Psoas muscle (tissue), 8 donors: ENCODE data around the gene CCDC28A. TPM values are rescaled to one million over a fixed set of nuclear protein-coding genes. Genes with fewer than 3 reads are reported as not detected.
"Not testable (repeated sequence)": the region's sequence is repeated elsewhere in the genome, so short reads cannot be mapped to it uniquely, and the experiment has no call there.

ENCODE experiments used
- ATAC-seq, 4 donors: fragments of 200-7000 bp; cut with Tn5 transposase; one replicate each; pipeline ENCODE4 v1.9.1; 2020; ENCODE audit warnings: moderate library complexity in 3 of 4, mild to moderate bottlenecking in 2 of 4
- DNase-seq, 2 donors: peaks; one replicate each; pipeline ENCODE4 v3.0.0-alpha.2; 2020
- H3K27ac ChIP-seq: fragments of 200-600 bp; one replicate; pipeline ENCODE4 v1.8.0; 2022
- H3K27me3 ChIP-seq, 3 donors: fragments of 200-600 bp in 1 of 3; one replicate each; pipeline versions ENCODE4 v1.6.1 to v1.8.0; 2013 to 2022; ENCODE audit warnings: low read length in 2 of 3, mild to moderate bottlenecking in 2 of 3, moderate library complexity in 1 of 3; ENCODE audit not compliant: insufficient read depth in 3 of 3
- H3K36me3 ChIP-seq, 2 donors: fragments of 200-600 bp in 1 of 2; one replicate each; pipeline versions ENCODE4 v1.6.1 to v1.8.0; 2013 to 2022; ENCODE audit warnings: low read depth in 1 of 2, mild to moderate bottlenecking in 1 of 2, moderate library complexity in 1 of 2; ENCODE audit not compliant: insufficient read depth in 1 of 2
- H3K4me1 ChIP-seq: fragments of 200-600 bp; one replicate; pipeline ENCODE4 v1.8.0; 2022
- H3K4me3 ChIP-seq: fragments of 200-600 bp; one replicate; pipeline ENCODE4 v1.8.0; 2022; ENCODE audit warnings: mild to moderate bottlenecking
- H3K9me3 ChIP-seq: fragments of 200-600 bp; one replicate; pipeline ENCODE4 v1.8.0; 2022
- WGBS, 3 donors: extraction: QIAGEN DNeasy Blood & Tissue Kit; methylation state at CpG; one replicate each; pipeline versions ENCODE4 v1.1.6 to v1.1.7; 2013; 5-methylcytosine and 5-hydroxymethylcytosine counted together
- intact Hi-C, 2 donors: fragments of 100-400 bp; cut with DNase I; formaldehyde crosslinking; loops; one replicate each; pipeline versions ENCODE4 v1.11.0 to v1.14.2; 2022
- polyA plus RNA-seq, 3 donors: library from polyadenylated mRNA; stranded (reverse); fragments of 200-250 nt; gene quantifications; one replicate each; pipeline ENCODE4 v1.2.3, GENCODE V29; 2013
- total RNA-seq, 4 donors: library from RNA; stranded (reverse); fragmentation: NEBNext Ultra II Directional in 2 of 4; extraction: Animal tissue kit (Norgen Biotek cat#: 25700) in 2 of 4; gene quantifications; one replicate each; pipeline versions ENCODE4 v1.2.1 to v1.2.4, GENCODE V29; 2021 to 2023
- TF ChIP-seq, protein P1 (sequence below): fragments of 200-600 bp; IDR thresholded peaks from one replicate; pipeline ENCODE4 v1.8.0; 2022; ENCODE audit warnings: antibody characterized with exemption
- donor health status: healthy with polysubstance abuse.
- donor health status: DM: no; HTN: no; CAD: no; lungs with moderate emphysema.
- donor health status: Bipolar disorder and iron deficiency.
- donor health status: healthy.
- donor health status: DM: yes; HTN: yes; CAD: no.
- donor health status: DM: no; HTN: no; CAD: no.
- donor health status: DM: no; HTN: no; CAD: no.
- donor health status: DM: yes; HTN: yes; CAD: no.

The CCDC28A gene
- total and polyA plus RNA-seq, 7 donors: 4.7 to 6.7 (median 5.3) TPM

DNA sequence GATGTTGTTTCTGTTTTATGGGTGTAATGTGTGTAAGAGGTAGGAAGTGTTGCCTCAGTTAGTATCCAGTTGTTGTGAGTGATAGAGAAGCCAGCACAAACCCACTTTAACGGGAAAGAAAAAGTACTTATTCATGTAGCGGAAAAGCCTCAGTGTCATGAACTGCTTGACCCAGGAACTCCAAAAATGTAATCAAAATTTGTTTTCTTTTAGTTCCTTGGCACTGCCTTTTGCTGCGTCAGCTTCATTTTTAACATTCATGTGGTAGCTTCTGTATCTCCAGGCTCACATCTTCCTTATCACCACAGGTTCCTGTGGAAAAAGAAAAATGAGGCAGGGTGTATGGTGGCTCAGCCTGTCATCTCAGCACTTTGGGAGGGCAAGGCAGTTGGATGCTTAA lies 46.4 kb upstream of the CCDC28A start:
- ATAC-seq (no peak), DNase-seq (no peak)
- 90 to 93% (median 91%) methylated on average over 3 of the region's 3 CpGs for WGBS, 3 donors
- no peaks in the 10 kb centered on the region for H3K4me1 ChIP-seq
- H3K9me3 ChIP-seq: no peaks in the 10 kb centered on the region
- intact Hi-C loops: no loop called here
- H3K4me3 ChIP-seq: no peak overlapping the region
- no peaks in the 10 kb centered on the region for H3K36me3 ChIP-seq
- H3K27me3 ChIP-seq: no peaks in the 10 kb centered on the region
- H3K27ac ChIP-seq: no peak overlapping the region
- TF ChIP-seq, protein P1, sequence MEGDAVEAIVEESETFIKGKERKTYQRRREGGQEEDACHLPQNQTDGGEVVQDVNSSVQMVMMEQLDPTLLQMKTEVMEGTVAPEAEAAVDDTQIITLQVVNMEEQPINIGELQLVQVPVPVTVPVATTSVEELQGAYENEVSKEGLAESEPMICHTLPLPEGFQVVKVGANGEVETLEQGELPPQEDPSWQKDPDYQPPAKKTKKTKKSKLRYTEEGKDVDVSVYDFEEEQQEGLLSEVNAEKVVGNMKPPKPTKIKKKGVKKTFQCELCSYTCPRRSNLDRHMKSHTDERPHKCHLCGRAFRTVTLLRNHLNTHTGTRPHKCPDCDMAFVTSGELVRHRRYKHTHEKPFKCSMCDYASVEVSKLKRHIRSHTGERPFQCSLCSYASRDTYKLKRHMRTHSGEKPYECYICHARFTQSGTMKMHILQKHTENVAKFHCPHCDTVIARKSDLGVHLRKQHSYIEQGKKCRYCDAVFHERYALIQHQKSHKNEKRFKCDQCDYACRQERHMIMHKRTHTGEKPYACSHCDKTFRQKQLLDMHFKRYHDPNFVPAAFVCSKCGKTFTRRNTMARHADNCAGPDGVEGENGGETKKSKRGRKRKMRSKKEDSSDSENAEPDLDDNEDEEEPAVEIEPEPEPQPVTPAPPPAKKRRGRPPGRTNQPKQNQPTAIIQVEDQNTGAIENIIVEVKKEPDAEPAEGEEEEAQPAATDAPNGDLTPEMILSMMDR: no peak

- intact Hi-C loops: no loop called here
Measured at GRCh38 chr6:138728662-138729061, 44.9 kb upstream of the CCDC28A start.

GRCh38 chr6:138730037-138730436 lies 43.5 kb upstream of the CCDC28A start:
- DNase-seq, H3K36me3 ChIP-seq, intact Hi-C loops, H3K4me1 ChIP-seq, ATAC-seq, H3K4me3 ChIP-seq, H3K27ac ChIP-seq, H3K27me3 ChIP-seq, H3K9me3 ChIP-seq: not testable (repeated sequence)
- WGBS, 3 donors: 83 to 91% (median 90%) methylated on average over 5 of the region's 5 CpGs

More at GRCh38 chr6:138728662-138729061, 44.9 kb upstream of the CCDC28A start:
- Histone ChIP-seq H3K27me3 (no peaks in the 10 kb centered on the region), H3K9me3 (no peaks in the 10 kb centered on the region), H3K4me3 (no peak overlapping the region), H3K4me1 (no peaks in the 10 kb centered on the region), H3K36me3 (no peaks in the 10 kb centered on the region), H3K27ac (no peak overlapping the region)
- WGBS, 3 donors: 74 to 85% (median 84%) methylated on average over 2 of the region's 2 CpGs
- ATAC-seq (no peak), DNase-seq (no peak)
- TF ChIP-seq, protein P1: no peak

- Histone ChIP-seq H3K4me3 (no peak overlapping the region), H3K4me1 (no peaks in the 10 kb centered on the region), H3K27me3 (no peaks in the 10 kb centered on the region), H3K9me3 (no peaks in the 10 kb centered on the region), H3K36me3 (no peaks in the 10 kb centered on the region), H3K27ac (no peak overlapping the region)
- no peak for DNase-seq
- TF ChIP-seq, protein P1: no peak
- intact Hi-C loops: no loop called here
- 86 to 100% (median 98%) methylated on average over 1 of the region's 1 CpG for WGBS, 3 donors
- no peak for ATAC-seq
Measured at GRCh38 chr6:138734585-138734984, 39.0 kb upstream of the CCDC28A start.

- H3K4me1 ChIP-seq: no peaks in the 10 kb centered on the region
- no peak overlapping the region for H3K27ac ChIP-seq
- no peaks in the 10 kb centered on the region for H3K36me3 ChIP-seq
- DNase-seq: no peak
- no peak for ATAC-seq
- intact Hi-C loops: no loop called here
- no peak overlapping the region for H3K4me3 ChIP-seq
- H3K9me3 ChIP-seq: no peaks in the 10 kb centered on the region
- TF ChIP-seq, protein P1: no peak
- WGBS, 3 donors: 83 to 94% (median 93%) methylated on average over 5 of the region's 5 CpGs
- H3K27me3 ChIP-seq: no peaks in the 10 kb centered on the region
Measured at GRCh38 chr6:138736640-138737039, 36.9 kb upstream of the CCDC28A start.
